SK-MEL-5 (cell line): ENCODE data around the gene MYOD1. TPM values are rescaled to one million over a fixed set of nuclear protein-coding genes. Genes with fewer than 3 reads are reported as not detected.

Experiments used
- DNase-seq: peaks from one replicate; pipeline ENCODE4 v3.0.0-alpha.2; 2016; ENCODE audit warnings: low read depth, low spot score
- in situ Hi-C: cut with HindIII; loops from 2 replicates; pipeline ENCODE4 v1.10.0; 2016; ENCODE audit warnings: low sequenced_read_pairs, high pct_unique_total_duplicates, low pct_unique_long_range_greater_than_20kb
- total RNA-seq: library from RNA; depleted of rRNA; stranded (reverse); fragments of >200 nt; shearing (Covaris generic); gene quantifications from 2 replicates; pipeline ENCODE4 v1.2.3, GENCODE V29; 2014

The MYOD1 gene
- total RNA-seq, 1 experiment from 2014 or later = not detected

DNA sequence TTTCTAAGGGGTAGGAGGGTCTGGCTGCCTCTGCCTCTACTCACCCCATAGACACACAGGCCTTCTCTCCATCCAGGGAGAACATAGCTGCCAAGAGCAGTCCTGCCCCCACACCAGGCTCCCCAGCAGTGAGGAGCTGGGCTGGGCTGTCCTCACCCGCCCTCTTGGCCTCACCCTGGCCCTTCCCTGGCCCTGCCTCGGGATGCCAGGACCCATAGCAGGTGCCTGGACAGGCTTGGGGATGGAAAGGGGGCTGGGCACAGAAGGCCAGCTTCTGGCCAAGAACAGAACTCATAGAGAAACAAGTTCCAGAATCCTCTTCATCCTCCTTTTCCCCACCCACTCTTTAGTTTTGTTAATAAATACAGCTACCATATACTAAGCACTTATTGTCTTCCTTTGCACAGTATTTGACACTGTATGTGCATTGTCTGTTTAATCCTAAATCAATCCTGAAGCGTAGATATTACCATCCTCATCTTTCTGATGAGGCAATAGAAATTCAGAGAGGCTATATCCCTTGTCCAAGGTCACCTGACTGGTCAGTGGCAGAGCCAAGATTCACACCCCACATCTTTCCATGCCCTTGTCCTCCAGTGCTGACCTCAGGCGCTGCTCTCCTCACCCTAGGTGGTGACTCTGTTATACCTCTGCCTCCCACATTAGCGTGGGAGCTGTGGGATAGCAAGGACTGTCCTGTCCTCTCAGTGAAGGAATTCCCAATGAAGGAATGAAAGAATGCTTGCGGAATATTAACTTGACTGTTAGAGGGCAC is 22.0 kb upstream of the MYOD1 start:
- no peak for DNase-seq
- in situ Hi-C loops = no loop called here

DNA sequence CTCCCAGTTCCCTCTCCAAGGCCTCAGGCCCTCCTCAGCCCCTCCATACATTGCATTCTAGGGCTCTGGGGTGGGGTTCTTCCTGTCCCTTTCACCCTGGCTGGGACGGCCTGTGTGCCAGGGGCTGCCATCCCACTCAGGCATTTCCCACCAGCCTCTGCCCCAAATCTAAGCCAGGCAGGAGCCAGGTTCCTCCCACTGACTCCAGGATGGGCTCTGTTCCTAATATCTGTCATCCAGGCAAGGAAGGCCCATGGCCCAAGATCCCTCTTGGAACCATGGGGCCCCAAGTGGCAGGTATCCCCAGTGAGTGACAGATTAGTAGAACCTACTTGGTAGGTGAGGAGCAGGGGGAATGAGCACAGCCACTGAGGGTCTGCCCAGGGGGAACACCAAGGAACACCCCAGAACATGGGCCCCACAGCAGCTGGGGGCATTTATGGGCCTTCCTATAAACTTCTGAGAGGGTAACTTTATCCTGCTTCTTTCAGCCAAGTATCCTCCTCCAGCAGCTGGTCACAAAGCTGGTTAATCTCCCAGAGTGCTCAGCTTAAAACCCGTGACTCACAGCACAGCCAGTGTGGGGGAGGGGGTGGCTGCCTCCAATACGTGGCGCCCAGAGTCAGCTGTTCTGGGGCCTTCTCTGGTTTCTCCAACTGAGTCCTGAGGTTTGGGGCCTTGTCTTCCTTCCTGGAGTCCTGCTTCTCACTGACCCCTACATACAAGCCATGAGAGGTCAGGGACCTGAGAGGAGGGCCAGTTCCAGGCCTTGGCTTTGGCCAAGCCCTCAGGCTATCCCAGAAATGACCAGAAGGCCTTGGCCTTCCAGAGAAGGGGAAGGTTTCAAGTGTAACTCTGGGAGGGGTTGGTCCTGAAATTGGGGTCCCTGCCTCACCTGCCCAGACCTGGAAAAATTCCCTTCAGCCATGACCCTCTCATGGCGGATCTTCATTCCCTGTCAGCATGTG is 19.9 kb upstream of the MYOD1 start:
- DNase-seq = no peak
- in situ Hi-C loops = no loop called here

DNA sequence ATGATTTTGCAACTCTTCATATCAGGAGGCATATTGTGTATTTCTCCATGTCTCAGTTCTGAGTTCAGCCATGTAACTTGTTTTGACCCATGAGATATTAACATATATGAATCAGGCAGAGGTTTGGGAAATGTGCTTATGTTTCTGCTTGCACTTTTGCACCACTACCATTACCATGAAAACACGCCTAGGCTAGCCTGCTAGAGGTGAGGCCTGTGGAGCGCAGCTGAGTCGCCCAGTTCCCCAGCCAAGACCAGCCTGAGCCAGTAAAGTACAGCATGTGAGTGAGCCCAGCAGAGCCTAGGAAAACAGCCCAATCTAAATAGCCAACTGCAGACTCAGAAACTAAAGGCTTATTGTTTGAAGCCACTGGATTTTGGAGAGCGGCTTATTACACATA is 18.4 kb upstream of the MYOD1 start:
- DNase-seq = no peak
- in situ Hi-C loops = no loop called here

DNA sequence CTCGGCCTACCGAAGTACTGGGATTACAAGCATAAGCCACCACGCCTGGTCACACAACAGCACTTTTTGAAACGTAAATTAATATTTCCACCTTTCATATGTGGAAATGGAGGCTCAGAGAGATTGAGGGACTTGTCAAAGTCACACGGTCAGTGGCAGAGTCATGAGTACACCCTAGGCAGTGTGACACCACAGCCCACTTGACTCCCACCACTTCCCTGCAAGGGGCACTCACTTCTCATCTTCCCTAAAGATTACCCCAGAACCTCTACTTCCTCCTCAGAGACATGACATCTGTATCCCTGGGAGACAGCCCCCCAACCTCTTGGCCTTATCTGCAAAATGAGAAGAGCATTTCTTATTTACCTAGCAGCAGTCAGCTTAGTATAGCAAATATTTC is 16.5 kb upstream of the MYOD1 start:
- DNase-seq = no peak
- in situ Hi-C loops = no loop called here

DNA sequence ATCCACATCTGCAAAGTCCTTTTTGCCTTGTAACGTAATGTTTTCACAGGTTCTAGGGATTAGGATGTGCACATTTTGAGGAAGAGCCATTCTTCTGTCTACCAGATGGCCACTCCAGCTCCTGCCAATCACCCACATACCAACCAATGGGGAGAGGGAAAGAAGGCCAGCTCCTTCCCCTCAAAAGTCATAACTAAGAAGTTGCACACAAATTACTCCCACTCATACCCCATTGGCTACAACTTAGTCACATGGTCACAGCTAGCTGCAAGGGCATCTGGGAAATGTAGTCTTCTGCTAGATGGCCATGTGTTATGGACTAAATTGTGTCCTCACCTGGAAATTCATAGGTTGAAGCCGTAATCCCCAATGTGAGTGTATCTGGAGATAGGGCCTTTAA is 15.4 kb upstream of the MYOD1 start:
- DNase-seq = peak; percentile 64
- in situ Hi-C loops = no loop called here

DNA sequence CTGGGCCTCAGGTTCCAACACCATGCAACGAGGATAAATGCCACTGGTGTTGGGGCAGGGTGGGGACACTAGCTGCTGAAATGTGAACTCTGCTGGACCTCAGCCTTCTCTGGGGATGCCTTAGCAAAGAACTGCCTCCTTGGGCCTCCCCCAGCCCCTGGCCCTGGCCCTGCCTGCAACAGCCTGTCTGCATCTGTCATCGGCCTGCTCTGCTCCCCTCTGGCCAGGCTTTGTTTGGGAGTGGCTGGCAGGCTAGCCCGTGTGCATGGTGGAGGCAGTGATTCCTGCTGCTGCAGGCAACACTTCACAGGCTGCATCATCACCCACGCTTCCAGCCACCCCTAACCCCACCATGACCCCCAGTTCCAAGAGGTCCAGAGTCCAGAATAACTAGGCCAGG is 11.5 kb upstream of the MYOD1 start:
- in situ Hi-C loops = no loop called here
- DNase-seq = no peak

DNA sequence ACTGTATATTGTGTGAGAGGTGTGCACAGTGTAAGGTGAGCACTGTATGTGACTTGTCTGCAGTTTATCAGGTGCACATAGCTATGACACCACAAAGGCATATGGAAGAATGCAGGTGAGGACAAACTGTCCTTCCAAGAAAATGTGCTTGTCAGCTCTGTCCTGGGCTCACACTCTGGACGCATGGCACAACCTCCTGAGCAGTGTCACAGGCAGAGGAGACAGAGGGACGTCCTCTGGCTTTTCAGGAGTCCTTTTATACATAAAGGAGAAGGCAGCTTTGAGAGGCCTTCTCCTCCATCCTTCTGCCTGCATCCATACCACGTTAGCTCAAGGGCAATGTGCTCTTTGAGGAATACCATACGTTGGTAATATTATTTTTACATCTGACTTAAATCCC is 7.5 kb upstream of the MYOD1 start:
- no peak for DNase-seq
- in situ Hi-C loops = no loop called here

DNA sequence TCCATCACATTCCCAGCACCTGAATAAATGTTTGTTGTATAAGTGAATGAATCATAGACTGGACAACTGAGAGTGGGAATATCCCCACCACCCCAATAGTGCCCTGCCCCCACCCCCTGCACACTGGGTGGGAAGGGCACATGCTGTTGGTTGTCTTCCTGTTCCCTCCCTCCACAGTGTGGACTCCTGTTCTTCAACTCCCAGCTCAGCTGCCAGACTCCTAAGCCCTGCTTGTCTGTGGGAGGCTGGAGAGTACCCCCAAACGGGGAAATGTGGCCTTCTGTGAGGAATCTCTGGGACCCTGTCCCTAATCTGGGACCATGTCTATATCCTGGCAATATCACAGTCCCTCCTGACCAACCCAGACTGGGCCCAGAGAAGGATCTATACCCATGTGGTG is 5.5 kb upstream of the MYOD1 start:
- DNase-seq = no peak
- in situ Hi-C loops = no loop called here

DNA sequence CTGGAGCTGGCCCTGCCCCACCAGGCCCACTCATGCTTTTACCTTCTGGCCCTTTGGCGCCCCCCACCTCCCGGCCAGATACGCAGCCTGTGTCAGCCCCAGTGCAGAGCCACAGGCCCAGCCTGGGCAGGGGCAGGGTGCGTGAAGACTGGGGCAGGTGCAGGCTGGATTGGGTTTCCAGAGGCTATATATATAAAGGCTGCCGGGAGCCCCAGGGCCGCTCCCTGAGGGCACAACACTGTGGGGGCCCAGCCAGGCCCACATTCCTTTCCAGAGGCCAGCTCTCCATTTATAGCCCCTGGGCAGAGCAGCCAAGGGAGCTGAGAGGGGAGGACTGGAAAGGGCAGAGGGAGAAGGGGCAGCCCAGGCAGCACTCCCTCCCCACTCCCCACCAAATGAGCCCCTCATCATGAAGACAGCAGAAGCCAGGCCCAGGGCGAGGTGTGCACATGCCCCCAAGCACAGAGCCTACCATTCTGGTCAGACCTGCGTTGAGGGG is 5.0 kb upstream of the MYOD1 start:
- in situ Hi-C loops = no loop called here
- DNase-seq = no peak

DNA sequence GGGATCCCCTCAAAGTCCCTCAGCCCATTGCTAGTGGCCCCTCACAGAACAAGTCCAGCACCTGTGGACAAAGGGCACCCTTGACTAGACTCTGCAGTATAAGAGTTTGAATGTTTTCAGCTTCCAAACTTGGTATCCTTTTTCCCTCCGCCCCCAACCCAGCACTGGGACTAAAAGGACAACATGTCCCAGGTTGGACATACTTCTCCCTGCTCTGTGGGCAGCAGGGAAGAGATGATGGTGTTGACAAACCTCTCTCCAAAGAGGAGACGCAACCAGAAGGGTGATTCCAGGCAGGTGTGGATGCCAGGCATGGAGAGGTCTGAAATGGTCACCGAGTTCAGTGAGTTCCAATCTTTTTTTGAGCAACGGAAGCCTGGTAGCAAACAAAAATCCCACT is 4.5 kb upstream of the MYOD1 start:
- no peak for DNase-seq
- in situ Hi-C loops = no loop called here

DNA sequence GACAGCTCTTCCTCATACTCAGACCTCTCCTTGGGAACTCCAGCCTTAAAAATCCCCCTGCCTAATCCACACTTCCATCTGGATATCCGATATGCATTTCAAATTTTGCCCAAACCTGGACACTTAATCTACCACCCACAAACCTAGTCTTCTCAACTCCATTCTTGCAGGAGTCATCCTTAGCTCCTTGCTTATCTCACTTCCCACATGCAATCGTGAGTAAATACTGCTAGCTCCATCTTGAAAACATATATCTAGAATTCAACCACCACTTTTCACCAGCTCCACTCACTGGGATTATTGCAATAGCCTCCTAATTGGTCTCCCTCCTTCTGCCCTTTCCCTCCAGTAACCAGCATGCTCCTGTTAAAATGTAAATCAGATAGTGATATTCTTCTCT is 2.6 kb upstream of the MYOD1 start:
- in situ Hi-C loops = no loop called here
- DNase-seq = no peak

DNA sequence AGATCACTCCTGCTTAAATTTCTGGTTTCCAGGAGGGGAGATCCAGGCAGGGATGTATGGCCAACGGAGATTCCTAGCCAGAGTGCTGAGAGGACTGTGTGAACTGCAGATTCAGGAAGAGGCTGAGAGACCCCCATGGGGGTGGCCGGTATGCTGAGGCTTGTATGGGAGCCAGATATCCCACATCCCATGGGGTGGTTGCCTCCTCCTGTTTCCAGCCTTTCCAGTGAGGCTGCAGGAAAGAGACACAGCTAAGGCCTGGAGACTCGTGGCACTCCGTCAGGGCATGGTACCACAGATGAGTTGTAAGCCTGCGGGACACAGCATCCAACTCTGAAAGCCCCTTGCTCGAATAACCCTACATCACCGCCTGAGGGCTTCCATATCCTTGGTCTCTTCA is 1.4 kb upstream of the MYOD1 start:
- in situ Hi-C loops = no loop called here
- no peak for DNase-seq

DNA sequence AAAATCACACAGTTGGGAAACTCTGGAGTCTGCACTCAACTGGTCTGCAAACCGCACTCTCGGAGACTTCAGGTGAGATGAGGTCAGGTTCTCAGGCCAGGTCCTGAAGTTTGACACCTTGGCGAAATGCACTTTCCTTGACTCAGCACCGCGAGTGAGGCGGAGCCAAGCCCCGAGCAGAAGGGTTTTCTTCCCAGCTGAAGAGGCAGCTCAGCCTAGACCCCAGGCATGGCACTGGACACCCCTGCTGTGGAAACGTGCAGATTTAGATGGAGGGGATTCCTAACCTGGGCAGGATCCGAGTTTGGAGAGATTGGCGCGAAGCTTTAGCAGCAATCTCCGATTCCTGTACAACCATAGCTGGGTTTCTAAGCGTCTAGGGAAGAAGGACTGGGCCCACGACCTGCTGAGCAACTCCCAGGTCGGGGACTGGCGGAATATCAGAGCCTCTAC is 835 bp upstream of the MYOD1 start:
- in situ Hi-C loops = no loop called here

DNA sequence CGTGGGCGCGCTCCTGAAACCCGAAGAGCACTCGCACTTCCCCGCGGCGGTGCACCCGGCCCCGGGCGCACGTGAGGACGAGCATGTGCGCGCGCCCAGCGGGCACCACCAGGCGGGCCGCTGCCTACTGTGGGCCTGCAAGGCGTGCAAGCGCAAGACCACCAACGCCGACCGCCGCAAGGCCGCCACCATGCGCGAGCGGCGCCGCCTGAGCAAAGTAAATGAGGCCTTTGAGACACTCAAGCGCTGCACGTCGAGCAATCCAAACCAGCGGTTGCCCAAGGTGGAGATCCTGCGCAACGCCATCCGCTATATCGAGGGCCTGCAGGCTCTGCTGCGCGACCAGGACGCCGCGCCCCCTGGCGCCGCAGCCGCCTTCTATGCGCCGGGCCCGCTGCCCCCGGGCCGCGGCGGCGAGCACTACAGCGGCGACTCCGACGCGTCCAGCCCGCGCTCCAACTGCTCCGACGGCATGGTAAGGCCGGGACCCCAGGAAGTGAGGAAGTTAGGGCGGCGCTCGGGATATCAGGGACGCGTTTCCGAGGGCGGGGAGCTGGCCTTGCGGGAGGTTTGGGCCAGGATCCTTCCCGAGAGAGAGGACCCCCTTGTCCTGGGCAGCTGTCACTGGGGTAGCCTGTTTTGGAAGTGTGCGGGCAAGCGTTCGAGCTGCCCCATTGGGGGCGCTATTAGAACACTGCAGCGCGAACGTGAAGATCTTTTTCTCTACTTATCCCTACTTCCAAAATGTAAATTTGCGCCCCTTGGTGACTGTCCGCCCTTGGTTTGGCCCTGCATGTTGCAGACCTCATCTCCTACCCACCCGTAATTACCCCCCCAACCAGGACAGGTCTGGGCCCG is 796 bp downstream of the MYOD1 start:
- no peak for DNase-seq
- in situ Hi-C loops = no loop called here

More for the DNA sequence above, 835 bp upstream of the MYOD1 start:
- no peak for DNase-seq

DNA sequence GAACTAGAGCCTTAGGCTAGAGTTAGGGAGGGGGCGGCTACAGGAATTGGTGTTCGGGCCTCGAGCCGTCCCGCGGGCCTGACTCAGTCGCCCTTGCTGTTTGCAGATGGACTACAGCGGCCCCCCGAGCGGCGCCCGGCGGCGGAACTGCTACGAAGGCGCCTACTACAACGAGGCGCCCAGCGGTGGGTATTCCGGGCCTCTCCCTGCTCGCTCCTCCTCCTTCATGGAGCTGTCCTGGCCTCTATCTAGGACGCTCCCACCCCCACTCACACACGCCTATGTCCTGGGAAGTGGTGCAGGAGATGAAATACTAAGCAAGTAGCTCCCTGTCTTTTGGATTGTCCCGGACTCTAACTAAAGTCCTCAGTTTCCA is 1.4 kb downstream of the MYOD1 start:
- DNase-seq = no peak
- in situ Hi-C loops = no loop called here

DNA sequence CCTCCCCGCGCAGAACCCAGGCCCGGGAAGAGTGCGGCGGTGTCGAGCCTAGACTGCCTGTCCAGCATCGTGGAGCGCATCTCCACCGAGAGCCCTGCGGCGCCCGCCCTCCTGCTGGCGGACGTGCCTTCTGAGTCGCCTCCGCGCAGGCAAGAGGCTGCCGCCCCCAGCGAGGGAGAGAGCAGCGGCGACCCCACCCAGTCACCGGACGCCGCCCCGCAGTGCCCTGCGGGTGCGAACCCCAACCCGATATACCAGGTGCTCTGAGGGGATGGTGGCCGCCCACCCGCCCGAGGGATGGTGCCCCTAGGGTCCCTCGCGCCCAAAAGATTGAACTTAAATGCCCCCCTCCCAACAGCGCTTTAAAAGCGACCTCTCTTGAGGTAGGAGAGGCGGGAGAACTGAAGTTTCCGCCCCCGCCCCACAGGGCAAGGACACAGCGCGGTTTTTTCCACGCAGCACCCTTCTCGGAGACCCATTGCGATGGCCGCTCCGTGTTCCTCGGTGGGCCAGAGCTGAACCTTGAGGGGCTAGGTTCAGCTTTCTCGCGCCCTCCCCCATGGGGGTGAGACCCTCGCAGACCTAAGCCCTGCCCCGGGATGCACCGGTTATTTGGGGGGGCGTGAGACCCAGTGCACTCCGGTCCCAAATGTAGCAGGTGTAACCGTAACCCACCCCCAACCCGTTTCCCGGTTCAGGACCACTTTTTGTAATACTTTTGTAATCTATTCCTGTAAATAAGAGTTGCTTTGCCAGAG is 2.0 kb downstream of the MYOD1 start:
- in situ Hi-C loops = no loop called here
- no peak for DNase-seq

DNA sequence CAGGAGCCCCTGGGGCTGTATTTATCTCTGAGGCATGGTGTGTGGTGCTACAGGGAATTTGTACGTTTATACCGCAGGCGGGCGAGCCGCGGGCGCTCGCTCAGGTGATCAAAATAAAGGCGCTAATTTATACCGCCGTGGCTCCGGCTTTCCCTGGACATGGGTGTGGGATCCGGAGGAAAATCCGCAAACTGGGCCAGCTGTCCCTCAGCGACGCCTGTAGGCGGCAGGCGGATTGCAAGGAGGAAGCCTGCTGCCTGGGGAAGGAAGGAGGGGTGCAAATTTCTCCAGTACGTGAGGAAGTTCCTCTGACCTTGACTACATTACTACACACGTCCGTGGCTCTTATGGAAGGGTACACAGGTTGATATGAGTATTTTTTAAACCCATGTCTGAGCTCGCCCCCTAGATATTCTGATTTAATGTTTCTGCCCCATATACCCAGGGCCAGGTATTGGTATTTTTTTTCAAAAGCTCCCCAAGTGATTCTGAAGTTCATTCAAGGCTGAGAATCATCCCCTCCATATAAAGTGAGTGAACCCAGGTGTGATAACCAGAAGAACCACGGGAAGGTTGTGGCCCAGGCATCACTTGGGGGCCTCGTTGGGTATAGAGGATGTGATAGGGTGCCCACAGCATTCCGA is 2.8 kb downstream of the MYOD1 start:
- peak; percentile 62 for DNase-seq

More for the DNA sequence above, 2.8 kb downstream of the MYOD1 start:
- in situ Hi-C loops = no loop called here
